Panc1 (cell line): ENCODE measurements around the gene CTDSP2. TPM values are rescaled to one million over a fixed set of nuclear protein-coding genes. Genes with fewer than 3 reads are reported as not detected.

Experiments used
- ATAC-seq: fragments of 200-7000 bp; cut with Tn5 transposase; 2 replicates; pipeline ENCODE4 v1.9.1; 2020; ENCODE audit warnings: mild to moderate bottlenecking, moderate library complexity
- BruUV-seq: library from RNA; stranded (reverse); fragments of 400-500 nt; replicated peaks from 2 replicates; lab custom pipeline; 2021; lab: Mats Ljungman, UMichigan
- CTCF ChIA-PET: fragments of 300-600 bp; sonication (Branson Sonifier 250); formaldehyde crosslinking; loops from one replicate; lab custom pipeline; 2022; ENCODE audit warnings: antibody characterized with exemption; lab: Charles Lee
- POLR2A ChIA-PET: fragments of 300-600 bp; sonication (Branson Sonifier 250); formaldehyde crosslinking; loops from one replicate; lab custom pipeline; 2022; ENCODE audit warnings: antibody characterized with exemption; lab: Charles Lee
- DNase-seq: peaks from one replicate; pipeline ENCODE4 v3.0.0-alpha.2; 2010; ENCODE audit warnings: low read depth, low spot score
- H3K27ac ChIP-seq: 2 replicates; pipeline ENCODE4 v1.5.1; 2011; ENCODE audit warnings: mild to moderate bottlenecking, low read length, inconsistent platforms
- H3K27me3 ChIP-seq: fragments of 200-500 bp; sonication (Bioruptor generic); 2 replicates; pipeline ENCODE4 v1.6.0; 2014; ENCODE audit warnings: low read length, inconsistent platforms; ENCODE audit not compliant: control insufficient read depth, insufficient read depth
- H3K36me3 ChIP-seq: fragments of 200-500 bp; sonication (Bioruptor generic); 2 replicates; pipeline ENCODE4 v1.5.1; 2014; ENCODE audit warnings: inconsistent platforms, mild to moderate bottlenecking, low read length, moderate library complexity; ENCODE audit not compliant: control insufficient read depth, insufficient read depth
- H3K4me1 ChIP-seq: 2 replicates; pipeline ENCODE4 v1.5.1; 2011; ENCODE audit warnings: inconsistent platforms, mild to moderate bottlenecking, low read length, moderate library complexity; ENCODE audit not compliant: control insufficient read depth, insufficient read depth
- H3K4me3 ChIP-seq, 2 experiments: 2 replicates each; pipeline ENCODE4 v1.5.1; 2011 to 2012; ENCODE audit warnings: low read depth in 2 of 2, low read length in 2 of 2, mild to moderate bottlenecking in 2 of 2, inconsistent platforms in 1 of 2, moderate library complexity in 1 of 2
- H3K9me3 ChIP-seq: fragments of 200-500 bp; sonication (Bioruptor generic); 2 replicates; pipeline ENCODE4 v1.5.1; 2014; ENCODE audit warnings: low read depth, mild to moderate bottlenecking, inconsistent platforms, low read length, moderate library complexity; ENCODE audit not compliant: control insufficient read depth, insufficient read depth
- POLR2AphosphoS5 ChIP-seq: IDR thresholded peaks from 2 replicates; pipeline ENCODE4 v1.6.1; 2012; ENCODE audit warnings: mild to moderate bottlenecking, low read depth, low read length, moderate library complexity
- REST ChIP-seq, 2 experiments: IDR thresholded peaks; 2 replicates each; pipeline ENCODE4 v1.6.1; 2011 to 2012; ENCODE audit warnings: low read depth in 2 of 2, control low read depth in 1 of 2, low read length in 1 of 2, mild to moderate bottlenecking in 1 of 2, moderate library complexity in 1 of 2; ENCODE audit not compliant: insufficient read depth in 1 of 2
- SIN3A ChIP-seq: IDR thresholded peaks from 2 replicates; pipeline ENCODE4 v1.6.1; 2012; ENCODE audit warnings: low read depth, mild to moderate bottlenecking, low read length, moderate library complexity, borderline replicate concordance; ENCODE audit not compliant: insufficient read depth
- TCF7L2 ChIP-seq: IDR thresholded peaks from 2 replicates; pipeline ENCODE4 v1.6.1; 2011; ENCODE audit warnings: mild to moderate bottlenecking, low read depth, low read length, inconsistent platforms
- in situ Hi-C: cut with HindIII; loops from 2 replicates; pipeline ENCODE4 v1.10.0; 2016; ENCODE audit warnings: low sequenced_read_pairs, low pct_unique_long_range_greater_than_20kb
- intact Hi-C: fragments of 100-400 bp; cut with micrococcal nuclease; formaldehyde crosslinking; loops from one replicate; pipeline ENCODE4 v1.10.0; 2022; ENCODE audit not compliant: unreplicated experiment
- total RNA-seq: library from RNA; stranded (reverse); gene quantifications from one replicate; pipeline ENCODE4 v1.2.1, GENCODE V29; 2021; ENCODE audit not compliant: unreplicated experiment
- TF ChIP-seq, protein P1 (sequence below): fragments of 450-650 bp; IDR thresholded peaks from 2 replicates; pipeline ENCODE4 v1.5.1; 2017; ENCODE audit warnings: mild to moderate bottlenecking

The CTDSP2 gene
- total RNA-seq, 1 experiment from 2014 or later = 120 TPM

DNA sequence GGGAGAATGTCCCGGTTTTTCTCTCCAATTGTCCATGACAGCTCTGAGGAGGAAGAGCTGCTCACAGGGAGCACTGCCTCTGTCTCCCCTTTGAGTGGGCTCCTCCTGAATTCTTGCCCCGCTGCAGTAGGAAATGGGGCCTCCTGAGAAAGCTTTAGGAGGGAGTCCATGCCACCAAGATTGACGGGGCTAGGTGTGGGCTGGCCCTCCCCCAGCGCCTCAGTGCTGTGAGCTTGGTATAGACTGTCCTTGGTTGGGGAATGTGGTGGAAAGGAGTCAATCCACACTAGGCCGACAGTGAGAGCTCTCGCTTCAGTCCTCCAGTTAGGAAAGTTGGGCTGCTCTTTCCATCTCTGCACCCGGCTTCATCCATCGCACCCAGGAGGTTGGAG, 23.4 kb upstream of the CTDSP2 start:
- no peak for ATAC-seq
- POLR2A ChIA-PET = interaction anchor here (0.5 to 0.6 kb wide), 2 partner anchors 22 to 25 kb away, joined by 3 to 5 read pairs; no protein-coding TSS in a partner anchor
- peaks cover 6% of the 10 kb centered on the region for H3K4me1 ChIP-seq
- no TSS peak for BruUV-seq
- TF ChIP-seq REST (IDR thresholded peaks at IDR 0.05; ENCODE audit: insufficient read depth in 1 of 2, low read depth in 2 of 2, low read length in 1 of 2) = no peak
- TF ChIP-seq, protein P1, sequence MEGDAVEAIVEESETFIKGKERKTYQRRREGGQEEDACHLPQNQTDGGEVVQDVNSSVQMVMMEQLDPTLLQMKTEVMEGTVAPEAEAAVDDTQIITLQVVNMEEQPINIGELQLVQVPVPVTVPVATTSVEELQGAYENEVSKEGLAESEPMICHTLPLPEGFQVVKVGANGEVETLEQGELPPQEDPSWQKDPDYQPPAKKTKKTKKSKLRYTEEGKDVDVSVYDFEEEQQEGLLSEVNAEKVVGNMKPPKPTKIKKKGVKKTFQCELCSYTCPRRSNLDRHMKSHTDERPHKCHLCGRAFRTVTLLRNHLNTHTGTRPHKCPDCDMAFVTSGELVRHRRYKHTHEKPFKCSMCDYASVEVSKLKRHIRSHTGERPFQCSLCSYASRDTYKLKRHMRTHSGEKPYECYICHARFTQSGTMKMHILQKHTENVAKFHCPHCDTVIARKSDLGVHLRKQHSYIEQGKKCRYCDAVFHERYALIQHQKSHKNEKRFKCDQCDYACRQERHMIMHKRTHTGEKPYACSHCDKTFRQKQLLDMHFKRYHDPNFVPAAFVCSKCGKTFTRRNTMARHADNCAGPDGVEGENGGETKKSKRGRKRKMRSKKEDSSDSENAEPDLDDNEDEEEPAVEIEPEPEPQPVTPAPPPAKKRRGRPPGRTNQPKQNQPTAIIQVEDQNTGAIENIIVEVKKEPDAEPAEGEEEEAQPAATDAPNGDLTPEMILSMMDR = no peak
- TF ChIP-seq SIN3A = no peak
- TF ChIP-seq TCF7L2 = no peak
- TF ChIP-seq POLR2AphosphoS5 = no peak
- in situ Hi-C loops (no loop called here), intact Hi-C loops (no loop called here)
- H3K9me3 ChIP-seq = no peaks in the 10 kb centered on the region
- DNase-seq = no peak
- CTCF ChIA-PET = no interaction called here
- H3K27me3 ChIP-seq = no peaks in the 10 kb centered on the region
- H3K36me3 ChIP-seq = no peaks in the 10 kb centered on the region
- no peak overlapping the region for H3K27ac ChIP-seq
- H3K4me3 ChIP-seq = no peak overlapping the region

DNA sequence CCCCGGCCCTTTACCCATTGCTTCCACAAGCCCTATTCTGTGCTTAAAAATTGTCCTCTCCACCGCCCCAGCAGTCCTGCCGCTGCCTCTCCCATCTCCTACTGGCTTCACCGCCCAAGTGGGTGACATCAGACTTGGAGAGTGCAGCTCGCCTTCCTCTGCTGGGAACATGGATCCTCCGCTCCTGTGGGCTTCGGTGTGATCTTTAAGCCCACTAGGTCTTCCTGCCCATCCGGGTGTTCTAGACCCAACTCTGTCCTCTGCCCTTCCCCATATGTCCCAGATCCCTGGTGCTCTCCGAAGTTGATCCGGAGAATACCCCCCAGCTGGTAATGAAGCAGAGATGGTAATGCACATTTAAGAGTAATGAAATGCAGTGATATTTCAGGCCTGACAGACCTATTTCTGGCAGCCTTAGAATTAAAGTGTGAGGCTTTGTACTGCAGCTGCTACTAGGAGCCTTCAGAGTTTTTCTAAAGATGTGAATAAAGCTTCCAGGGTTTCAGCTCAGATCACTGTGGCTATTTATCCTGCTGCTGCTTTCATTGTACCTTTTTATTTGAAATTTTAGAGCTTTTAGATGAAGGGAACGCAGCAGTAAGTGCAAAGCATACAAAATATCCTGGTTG, 22.9 kb upstream of the CTDSP2 start:
- TF ChIP-seq SIN3A (no peak), TCF7L2 (no peak), POLR2AphosphoS5 (no peak)
- TF ChIP-seq, protein P1 = no peak
- ChIA-PET POLR2A (interaction anchor here (0.5 to 0.6 kb wide), 2 partner anchors 22 to 24 kb away, joined by 3 to 5 read pairs; no protein-coding TSS in a partner anchor), CTCF (no interaction called here)
- ATAC-seq = no peak
- no peaks in the 10 kb centered on the region for H3K9me3 ChIP-seq
- H3K36me3 ChIP-seq = no peaks in the 10 kb centered on the region
- no peak for DNase-seq
- H3K4me1 ChIP-seq = peaks cover 11% of the 10 kb centered on the region
- no peak overlapping the region for H3K4me3 ChIP-seq
- in situ Hi-C loops (no loop called here), intact Hi-C loops (no loop called here)
- no peaks in the 10 kb centered on the region for H3K27me3 ChIP-seq
- no TSS peak for BruUV-seq
- no peak overlapping the region for H3K27ac ChIP-seq
